ENCODE data around the gene EML6. TPM values are rescaled to one million over a fixed set of nuclear protein-coding genes. Genes with fewer than 3 reads are reported as not detected.
"Not testable (repeated sequence)": the region's sequence is repeated elsewhere in the genome, so short reads cannot be mapped to it uniquely, and the experiment has no call there.

Gene EML6
- total RNA-seq, 3 donors from 2014 or later (not counting 1 experiment from before 2014, with no cell fraction given): 1.7 to 3.2 (median 2.4) TPM

DNA sequence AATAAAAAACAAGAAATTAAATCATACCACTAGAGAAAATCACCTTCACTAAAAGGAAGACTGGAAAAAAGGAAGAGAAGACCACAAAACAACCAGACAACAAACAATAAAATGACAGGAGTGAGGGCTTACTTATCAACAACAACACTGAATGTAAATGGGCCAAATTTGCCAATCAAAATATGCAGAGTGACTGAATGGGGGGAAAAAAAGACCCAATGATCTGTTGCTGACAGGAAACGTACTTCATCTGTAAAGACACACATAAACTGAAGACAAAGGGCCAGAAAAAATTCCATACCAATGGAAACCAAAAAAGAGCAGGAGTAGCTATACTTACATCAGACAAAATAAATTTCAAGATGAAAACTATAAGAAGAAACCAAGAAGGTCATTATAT lies 25.5 kb upstream of the EML6 start:
- TF ChIP-seq CTCF (IDR thresholded peaks at IDR 0.05): no peak
- Mint-ChIP-seq H3K9me3 (no peaks in the 10 kb centered on the region), H3K27me3 (ENCODE audit: low read depth in 2 of 2) (peaks cover 9 to 44% of the 10 kb centered on the region in 2 donors), H3K27ac (no peak overlapping the region), H3K4me3 (no peak overlapping the region), H3K36me3 (no peaks in the 10 kb centered on the region), H3K4me1 (no peaks in the 10 kb centered on the region)
- intact Hi-C loops (cut with micrococcal nuclease): no loop called here
- WGBS (ENCODE audit: insufficient coverage): no CpG with 5 or more reads among the region's 1 CpG
- Histone ChIP-seq H3K36me3 (ENCODE audit: control insufficient read depth, insufficient read depth, low read length) (no peaks in the 10 kb centered on the region), H3K27me3 (ENCODE audit: control insufficient read depth, insufficient read depth, low read length) (no peaks in the 10 kb centered on the region), H3K9me3 (ENCODE audit: control insufficient read depth, insufficient read depth, low read length) (no peaks in the 10 kb centered on the region), H3K4me1 (ENCODE audit: control insufficient read depth, insufficient read depth, low read length) (no peaks in the 10 kb centered on the region), H3K27ac (ENCODE audit: low read length) (no peak overlapping the region), H3K4me3 (ENCODE audit: low read length) (no peak overlapping the region)
- DNase-seq (no peak), ATAC-seq (no peak)

- H3K36me3 ChIP-seq (ENCODE audit: control insufficient read depth, insufficient read depth, low read length); H3K4me1 Mint-ChIP-seq; H3K36me3 Mint-ChIP-seq; H3K4me3 Mint-ChIP-seq; H3K9me3 ChIP-seq (ENCODE audit: control insufficient read depth, insufficient read depth, low read length); H3K27ac ChIP-seq (ENCODE audit: low read length); H3K4me3 ChIP-seq (ENCODE audit: low read length); H3K27ac Mint-ChIP-seq; intact Hi-C loops (cut with micrococcal nuclease); DNase-seq; H3K4me1 ChIP-seq (ENCODE audit: control insufficient read depth, insufficient read depth, low read length); H3K27me3 ChIP-seq (ENCODE audit: control insufficient read depth, insufficient read depth, low read length); ATAC-seq; H3K9me3 Mint-ChIP-seq: not testable (repeated sequence)
- 97% methylated on average over 37 of the region's 37 CpGs for WGBS (ENCODE audit: insufficient coverage)
- peaks cover 9 to 44% of the 10 kb centered on the region in 2 donors for H3K27me3 Mint-ChIP-seq (ENCODE audit: low read depth in 2 of 2)
Measured at GRCh38 chr2:54698926-54699325, 24.5 kb upstream of the EML6 start.

DNA sequence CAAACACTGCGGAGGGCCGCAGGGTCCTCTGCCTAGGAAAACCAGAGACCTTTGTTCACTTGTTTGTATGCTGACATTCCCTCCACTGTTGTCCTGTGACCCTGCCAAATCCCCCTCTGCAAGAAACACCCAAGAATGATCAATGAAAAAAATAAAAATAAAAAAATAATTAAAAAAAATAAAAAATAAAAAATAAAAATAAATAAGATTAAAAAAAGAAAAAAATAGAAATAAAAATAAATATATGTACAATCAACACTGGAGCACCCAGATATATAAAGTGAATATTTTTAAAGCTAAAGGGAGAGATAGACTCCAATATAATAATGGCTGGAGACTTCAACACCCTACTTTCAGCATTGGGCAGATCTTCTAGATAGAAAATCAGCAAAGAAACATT lies 23.8 kb upstream of the EML6 start:
- H3K9me3 Mint-ChIP-seq: no peaks in the 10 kb centered on the region
- no peak overlapping the region for H3K27ac ChIP-seq (ENCODE audit: low read length)
- no peak overlapping the region for H3K27ac Mint-ChIP-seq
- ATAC-seq (no peak), DNase-seq (no peak)
- no CpG with 5 or more reads among the region's 2 CpGs for WGBS (ENCODE audit: insufficient coverage)
- H3K36me3 Mint-ChIP-seq: no peaks in the 10 kb centered on the region
- no peaks in the 10 kb centered on the region for H3K4me1 Mint-ChIP-seq
- no peaks in the 10 kb centered on the region for H3K27me3 ChIP-seq (ENCODE audit: control insufficient read depth, insufficient read depth, low read length)
- H3K4me3 ChIP-seq (ENCODE audit: low read length): no peak overlapping the region
- H3K4me3 Mint-ChIP-seq: no peak overlapping the region
- peaks cover 9 to 44% of the 10 kb centered on the region in 2 donors for H3K27me3 Mint-ChIP-seq (ENCODE audit: low read depth in 2 of 2)
- H3K36me3 ChIP-seq (ENCODE audit: control insufficient read depth, insufficient read depth, low read length): no peaks in the 10 kb centered on the region
- H3K4me1 ChIP-seq (ENCODE audit: control insufficient read depth, insufficient read depth, low read length): no peaks in the 10 kb centered on the region
- intact Hi-C loops (cut with micrococcal nuclease): no loop called here
- no peaks in the 10 kb centered on the region for H3K9me3 ChIP-seq (ENCODE audit: control insufficient read depth, insufficient read depth, low read length)
- no peak for TF ChIP-seq CTCF (IDR thresholded peaks at IDR 0.05)

- TF ChIP-seq CTCF (IDR thresholded peaks at IDR 0.05): no peak
- no peak overlapping the region for H3K27ac ChIP-seq (ENCODE audit: low read length)
- Mint-ChIP-seq H3K9me3 (no peaks in the 10 kb centered on the region), H3K27me3 (ENCODE audit: low read depth in 2 of 2) (peaks cover 7 to 40% of the 10 kb centered on the region in 2 donors), H3K36me3 (no peaks in the 10 kb centered on the region), H3K4me3 (no peak overlapping the region), H3K4me1 (no peaks in the 10 kb centered on the region), H3K27ac (no peak overlapping the region)
- WGBS (ENCODE audit: insufficient coverage): 70% methylated on average over 1 of the region's 2 CpGs
- no peak overlapping the region for H3K4me3 ChIP-seq (ENCODE audit: low read length)
- DNase-seq: no peak
- no peaks in the 10 kb centered on the region for H3K36me3 ChIP-seq (ENCODE audit: control insufficient read depth, insufficient read depth, low read length)
- no peak for ATAC-seq
- no peaks in the 10 kb centered on the region for H3K9me3 ChIP-seq (ENCODE audit: control insufficient read depth, insufficient read depth, low read length)
- H3K27me3 ChIP-seq (ENCODE audit: control insufficient read depth, insufficient read depth, low read length): no peaks in the 10 kb centered on the region
- H3K4me1 ChIP-seq (ENCODE audit: control insufficient read depth, insufficient read depth, low read length): no peaks in the 10 kb centered on the region
- intact Hi-C loops (cut with micrococcal nuclease): no loop called here
Measured at GRCh38 chr2:54701029-54701428, 22.4 kb upstream of the EML6 start.
